Trophoblast cell (in vitro differentiated cells and primary cell): ENCODE data around the gene PDE6A.
A peak's percentile ranks its signal among the peaks of the same experiment; 100 is the strongest.
"Not testable (repeated sequence)": the region's sequence is repeated elsewhere in the genome, so short reads cannot be mapped to it uniquely, and the experiment has no call there.

Experiments
- DNase-seq, 2 donors: peaks; one replicate each; pipeline ENCODE4 v3.0.0-alpha.2; 2016
- H2AFZ ChIP-seq: 2 replicates; pipeline ENCODE4 v1.6.1; 2013; ENCODE audit warnings: low read length, moderate library complexity, mild to moderate bottlenecking; ENCODE audit not compliant: insufficient read depth, poor library complexity
- H2AK5ac ChIP-seq: 2 replicates; pipeline ENCODE4 v1.6.1; 2013; ENCODE audit warnings: mild to moderate bottlenecking, low read length
- H2BK120ac ChIP-seq: 2 replicates; pipeline ENCODE4 v1.6.1; 2013; ENCODE audit warnings: low read length, mild to moderate bottlenecking, moderate library complexity; ENCODE audit not compliant: insufficient read depth, poor library complexity
- H2BK12ac ChIP-seq: 2 replicates; pipeline ENCODE4 v1.6.1; 2013; ENCODE audit warnings: mild to moderate bottlenecking, low read length, moderate library complexity
- H2BK5ac ChIP-seq: 2 replicates; pipeline ENCODE4 v1.6.1; 2013; ENCODE audit warnings: low read length, low read depth, moderate library complexity, mild to moderate bottlenecking; ENCODE audit not compliant: poor library complexity
- H3K14ac ChIP-seq: 2 replicates; pipeline ENCODE4 v1.6.1; 2013; ENCODE audit warnings: mild to moderate bottlenecking, low read length
- H3K18ac ChIP-seq: 2 replicates; pipeline ENCODE4 v1.6.1; 2013; ENCODE audit warnings: mild to moderate bottlenecking, low read length
- H3K23ac ChIP-seq: 2 replicates; pipeline ENCODE4 v1.6.1; 2013; ENCODE audit warnings: low read length
- H3K27ac ChIP-seq: 2 replicates; pipeline ENCODE4 v1.5.1; 2013; ENCODE audit warnings: low read depth, mild to moderate bottlenecking, inconsistent platforms, low read length, moderate library complexity
- H3K27me3 ChIP-seq: 2 replicates; pipeline ENCODE4 v1.6.1; 2013; ENCODE audit warnings: inconsistent platforms, mild to moderate bottlenecking, low read length, moderate library complexity; ENCODE audit not compliant: insufficient read depth
- H3K36me3 ChIP-seq, 2 experiments: 1 replicate in 1 of 2; 2 replicates in 1 of 2; pipeline ENCODE4 v1.6.1; 2013; ENCODE audit warnings: low read length in 2 of 2, mild to moderate bottlenecking in 2 of 2, moderate library complexity in 1 of 2; ENCODE audit not compliant: insufficient read depth in 2 of 2, control insufficient read depth in 1 of 2
- H3K4ac ChIP-seq: 2 replicates; pipeline ENCODE4 v1.6.1; 2013; ENCODE audit warnings: low read depth, mild to moderate bottlenecking, low read length, moderate library complexity
- H3K4me1 ChIP-seq, 2 experiments: 1 replicate in 1 of 2; 2 replicates in 1 of 2; pipeline ENCODE4 v1.6.1; 2013; ENCODE audit warnings: low read length in 2 of 2, mild to moderate bottlenecking in 2 of 2, moderate library complexity in 1 of 2; ENCODE audit not compliant: insufficient read depth in 2 of 2, control insufficient read depth in 1 of 2
- H3K4me2 ChIP-seq: 2 replicates; pipeline ENCODE4 v1.6.1; 2013; ENCODE audit warnings: inconsistent platforms, mild to moderate bottlenecking, low read length, moderate library complexity
- H3K4me3 ChIP-seq: 2 replicates; pipeline ENCODE4 v1.5.1; 2013; ENCODE audit warnings: mild to moderate bottlenecking, low read depth, low read length, inconsistent platforms
- H3K79me1 ChIP-seq: one replicate; pipeline ENCODE4 v1.6.1; 2013; ENCODE audit warnings: low read length
- H3K79me2 ChIP-seq: 2 replicates; pipeline ENCODE4 v1.6.1; 2013; ENCODE audit warnings: low read length, mild to moderate bottlenecking; ENCODE audit not compliant: control insufficient read depth, insufficient read depth, poor library complexity
- H3K9ac ChIP-seq: 2 replicates; pipeline ENCODE4 v1.6.1; 2013; ENCODE audit warnings: mild to moderate bottlenecking, low read length
- H3K9me3 ChIP-seq: 2 replicates; pipeline ENCODE4 v1.6.1; 2013; ENCODE audit warnings: low read depth, mild to moderate bottlenecking, control low read depth, inconsistent platforms, low read length; ENCODE audit not compliant: insufficient read depth
- H4K12ac ChIP-seq: 2 replicates; pipeline ENCODE4 v1.6.1; 2013; ENCODE audit warnings: low read depth, mild to moderate bottlenecking, low read length, moderate library complexity
- H4K8ac ChIP-seq: 2 replicates; pipeline ENCODE4 v1.6.1; 2013; ENCODE audit warnings: low read depth, mild to moderate bottlenecking, low read length, moderate library complexity
- H4K91ac ChIP-seq: one replicate; pipeline ENCODE4 v1.6.1; 2013; ENCODE audit warnings: low read depth, mild to moderate bottlenecking, low read length, moderate library complexity
- WGBS: extraction: QIAGEN DNeasy Blood & Tissue Kit; methylation state at CpG from one replicate; pipeline ENCODE4 v1.1.7; 2013; ENCODE audit warnings: missing lambda C conversion rate; ENCODE audit not compliant: insufficient read length, insufficient coverage; ENCODE audit errors: extremely low coverage; 5-methylcytosine and 5-hydroxymethylcytosine counted together

The PDE6A gene

DNA sequence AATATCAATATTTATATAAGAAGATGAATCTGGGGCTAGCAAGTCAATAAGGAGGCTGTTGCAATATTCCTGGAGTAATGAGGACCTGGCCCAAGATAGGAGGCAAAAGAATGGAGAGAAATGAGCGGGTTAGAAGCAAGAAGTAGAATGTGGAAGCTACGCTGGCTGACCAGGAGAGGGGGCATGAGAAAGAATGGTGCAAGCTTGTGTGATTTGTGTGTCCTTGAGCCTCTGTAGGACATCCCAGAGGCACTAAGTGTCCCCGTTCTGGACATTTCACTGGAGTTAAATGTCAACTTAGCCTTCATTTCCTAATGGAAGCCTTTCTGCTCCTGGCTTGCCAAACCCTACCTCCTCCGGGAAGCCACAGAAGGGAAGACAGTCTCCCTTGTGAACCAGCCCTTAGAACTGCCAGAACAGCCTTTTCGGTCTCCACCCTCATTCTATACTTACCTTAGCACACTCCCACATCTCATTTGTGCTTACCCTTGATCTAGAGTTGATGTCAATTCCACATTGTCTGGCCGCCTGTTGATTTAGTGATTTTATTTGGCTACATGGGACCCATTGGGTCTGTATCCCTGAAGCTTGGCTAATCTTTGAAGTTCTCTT lies 6.7 kb upstream of the PDE6A start:
- Histone ChIP-seq H2BK12ac (no peak overlapping the region), H3K79me1 (no peaks in the 10 kb centered on the region), H3K4ac (no peak overlapping the region), H3K23ac (no peak overlapping the region), H2AFZ (no peak overlapping the region), H3K4me3 (no peak overlapping the region), H3K14ac (no peak overlapping the region), H3K36me3 (no peaks in the 10 kb centered on the region), H3K4me1 (no peaks in the 10 kb centered on the region), H4K91ac (no peak overlapping the region), H3K9ac (no peak overlapping the region), H3K4me2 (no peak overlapping the region), H3K9me3 (no peaks in the 10 kb centered on the region), H3K79me2 (no peaks in the 10 kb centered on the region), H2AK5ac (no peak overlapping the region), H3K18ac (no peak overlapping the region), H3K27me3 (no peaks in the 10 kb centered on the region), H3K27ac (no peak overlapping the region), H4K12ac (no peak overlapping the region), H2BK120ac (no peak overlapping the region), H4K8ac (no peak overlapping the region), H2BK5ac (no peak overlapping the region)
- DNase-seq, result no peak
- whole genome bisulfite sequencing, result no CpG with 5 or more reads among the region's 6 CpGs

DNA sequence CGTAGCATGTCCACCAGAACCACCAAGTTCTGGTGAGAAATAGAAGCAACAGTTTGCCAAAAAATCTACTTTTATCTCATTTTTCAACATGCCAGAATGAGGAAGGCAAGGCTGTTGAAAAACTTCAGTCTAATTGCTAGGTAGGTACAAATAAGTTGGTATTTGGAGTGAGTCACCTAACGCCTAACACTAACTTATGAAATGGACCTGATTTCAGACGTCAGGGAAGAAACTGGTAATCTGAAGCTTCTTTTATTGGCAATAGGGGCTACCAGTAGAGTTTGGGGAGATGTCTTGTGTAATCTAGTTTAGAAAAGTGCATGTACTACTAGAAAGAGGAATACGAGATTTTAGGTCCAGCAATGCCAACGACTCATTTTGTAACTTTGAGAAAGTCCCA lies 4.4 kb upstream of the PDE6A start:
- Histone ChIP-seq H3K79me1 (no peaks in the 10 kb centered on the region), H4K91ac (no peak overlapping the region), H3K4me2 (no peak overlapping the region), H3K4me1 (no peaks in the 10 kb centered on the region), H3K27me3 (no peaks in the 10 kb centered on the region), H3K4ac (no peak overlapping the region), H3K14ac (no peak overlapping the region), H2BK12ac (no peak overlapping the region), H3K9me3 (no peaks in the 10 kb centered on the region), H3K9ac (no peak overlapping the region), H3K79me2 (no peaks in the 10 kb centered on the region), H3K36me3 (no peaks in the 10 kb centered on the region), H2BK5ac (no peak overlapping the region), H3K27ac (no peak overlapping the region), H4K12ac (no peak overlapping the region), H2AK5ac (no peak overlapping the region), H3K18ac (no peak overlapping the region), H4K8ac (no peak overlapping the region), H3K4me3 (no peak overlapping the region), H2AFZ (no peak overlapping the region), H3K23ac (no peak overlapping the region), H2BK120ac (no peak overlapping the region)
- DNase-seq, result peak; percentile 13 to 65
- WGBS, result no CpG with 5 or more reads among the region's 5 CpGs

DNA sequence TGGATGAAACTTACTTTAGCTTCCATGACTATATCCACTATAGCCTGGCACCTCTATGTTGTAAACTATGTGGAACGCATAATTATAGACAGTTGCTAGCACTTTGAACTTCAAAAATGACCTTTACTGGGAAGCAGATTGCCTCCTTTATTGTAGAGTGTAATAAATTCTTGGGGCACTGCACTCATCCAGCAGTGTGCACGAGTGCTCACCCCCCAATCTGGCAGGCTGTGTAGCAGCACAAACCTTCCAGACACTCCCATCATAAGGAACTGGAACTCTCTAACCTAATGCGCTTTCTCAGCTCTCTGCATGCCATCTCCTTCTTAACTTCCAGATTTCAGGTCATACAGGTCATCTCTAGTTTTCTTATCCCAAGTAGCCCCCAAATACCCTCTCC lies 1.5 kb upstream of the PDE6A start:
- H2AFZ ChIP-seq, result no peak overlapping the region

DNA sequence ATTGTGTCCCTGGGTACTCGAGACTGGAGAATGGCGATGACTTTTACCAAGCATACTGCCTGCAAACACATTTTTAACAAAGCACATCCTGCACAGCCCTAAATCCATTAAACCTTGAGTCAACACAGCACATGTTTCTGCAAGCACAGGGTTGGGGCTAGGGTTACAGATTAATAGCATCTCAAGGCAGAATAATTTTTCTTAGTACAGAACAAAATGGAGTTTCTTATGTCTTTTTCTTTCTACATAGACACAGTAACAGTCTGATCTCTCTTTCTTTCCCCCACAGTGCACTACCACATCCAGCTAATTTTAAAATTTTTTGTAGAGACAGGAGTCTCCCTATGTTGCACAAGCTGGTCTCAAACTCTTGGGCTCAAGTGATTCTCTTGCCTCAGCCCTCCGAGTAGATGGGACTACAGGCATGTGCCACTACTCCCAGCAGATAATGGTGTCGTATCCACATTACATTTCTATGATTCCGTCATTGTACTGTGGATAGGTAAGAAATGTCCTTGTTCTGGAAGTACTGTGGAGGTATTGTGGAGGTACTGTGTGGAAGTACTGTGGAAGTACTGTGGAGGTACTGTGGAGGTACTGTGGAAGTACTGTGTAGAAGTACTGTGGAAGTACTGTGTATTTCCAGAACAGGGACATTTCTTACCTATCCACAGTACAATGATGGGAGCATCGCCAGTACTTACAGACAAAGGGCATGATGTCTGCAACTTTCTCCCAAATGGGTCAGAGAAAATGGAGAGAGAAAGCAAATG lies 1.2 kb downstream of the PDE6A start:
- not testable (repeated sequence) for H3K23ac ChIP-seq
- no CpG with 5 or more reads among the region's 6 CpGs for WGBS

More for the DNA sequence above, 1.5 kb upstream of the PDE6A start:
- Histone ChIP-seq H2AK5ac (no peak overlapping the region), H3K18ac (no peak overlapping the region), H3K4me1 (no peaks in the 10 kb centered on the region), H3K4me3 (no peak overlapping the region), H3K79me2 (no peaks in the 10 kb centered on the region), H2BK5ac (no peak overlapping the region), H2BK12ac (no peak overlapping the region), H3K9me3 (no peaks in the 10 kb centered on the region), H4K8ac (no peak overlapping the region), H3K36me3 (no peaks in the 10 kb centered on the region), H3K27ac (no peak overlapping the region), H3K14ac (no peak overlapping the region), H4K91ac (no peak overlapping the region), H3K27me3 (no peaks in the 10 kb centered on the region), H3K9ac (no peak overlapping the region), H4K12ac (no peak overlapping the region), H3K23ac (no peak overlapping the region), H2BK120ac (no peak overlapping the region), H3K4ac (no peak overlapping the region), H3K4me2 (no peak overlapping the region), H3K79me1 (no peaks in the 10 kb centered on the region)
- WGBS, result no CpG with 5 or more reads among the region's 3 CpGs
- DNase-seq, result no peak

More for the DNA sequence above, 1.2 kb downstream of the PDE6A start:
- H2BK5ac ChIP-seq, H3K27me3 ChIP-seq, H3K9ac ChIP-seq, H3K27ac ChIP-seq, H3K4ac ChIP-seq, H3K4me1 ChIP-seq, H3K36me3 ChIP-seq, H4K91ac ChIP-seq, H3K9me3 ChIP-seq, H3K18ac ChIP-seq, H3K79me1 ChIP-seq, H2BK120ac ChIP-seq, H3K4me2 ChIP-seq, H3K14ac ChIP-seq, H2AK5ac ChIP-seq, H4K8ac ChIP-seq, H3K79me2 ChIP-seq, H4K12ac ChIP-seq, H2BK12ac ChIP-seq, DNase-seq, H2AFZ ChIP-seq, H3K4me3 ChIP-seq: not testable (repeated sequence)
